AG04450 (cell line): ENCODE results near the gene KCNK10. TPM values are rescaled to one million over a fixed set of nuclear protein-coding genes. Genes with fewer than 3 reads are reported as not detected.

ENCODE experiments used
- CTCF ChIA-PET: fragments of 300-600, 350-600 bp; formaldehyde crosslinking; extraction: SDS; loops from one replicate; lab custom pipeline; 2022; ENCODE audit warnings: antibody characterized with exemption, inconsistent platforms; lab: Charles Lee
- POLR2A ChIA-PET: fragments of 350-600 bp; formaldehyde crosslinking; extraction: SDS; loops from one replicate; lab custom pipeline; 2021; ENCODE audit warnings: antibody characterized with exemption, inconsistent platforms; lab: Yijun Ruan, JAX
- DNase-seq: peaks from one replicate; pipeline ENCODE4 v3.0.0-alpha.2; 2011; ENCODE audit warnings: low read depth, low spot score
- H3K27ac ChIP-seq: one replicate; pipeline ENCODE4 v1.5.1; 2012; ENCODE audit warnings: low read depth, low read length, control low read depth
- H3K27me3 ChIP-seq: one replicate; pipeline ENCODE4 v1.6.0; 2012; ENCODE audit warnings: low read length; ENCODE audit not compliant: control insufficient read depth, insufficient read depth
- H3K4me3 ChIP-seq: 2 replicates; pipeline ENCODE4 v1.5.1; 2011; ENCODE audit warnings: mild to moderate bottlenecking, low read depth, low read length, control low read depth
- H3K9me3 ChIP-seq: 2 replicates; pipeline ENCODE4 v1.5.1; 2012; ENCODE audit warnings: low read length; ENCODE audit not compliant: control insufficient read depth, insufficient read depth
- CTCF ChIP-seq: IDR thresholded peaks from 2 replicates; pipeline ENCODE4 v1.5.1; 2011; ENCODE audit warnings: low read depth, low read length, control low read depth, inconsistent platforms
- polyA plus RNA-seq: library from polyadenylated mRNA; depleted of rRNA; stranded (reverse); fragments of >200 nt; gene quantifications from 2 replicates; pipeline ENCODE4 v1.2.3, GENCODE V29; 2011

Gene KCNK10
- polyA plus RNA-seq, 1 experiment, result not detected

GRCh38 chr14:88272390-88273269, 50.4 kb downstream of the KCNK10 start:
- Histone ChIP-seq H3K27ac (no peak overlapping the region), H3K9me3 (peaks cover 3% of the 10 kb centered on the region; the same call in 1 of the 2 replicates), H3K27me3 (no peaks in the 10 kb centered on the region), H3K4me3 (no peak overlapping the region)
- POLR2A ChIA-PET, result no interaction called here
- no peak for DNase-seq
- CTCF ChIA-PET, result no interaction called here
- no peak for TF ChIP-seq CTCF

GRCh38 chr14:88271205-88271604, 51.9 kb downstream of the KCNK10 start:
- no peak overlapping the region for H3K4me3 ChIP-seq
- ChIA-PET POLR2A (no interaction called here), CTCF (no interaction called here)
- H3K27me3 ChIP-seq, result no peaks in the 10 kb centered on the region
- peaks cover 3% of the 10 kb centered on the region; the same call in 1 of the 2 replicates for H3K9me3 ChIP-seq
- TF ChIP-seq CTCF, result no peak
- no peak for DNase-seq
- no peak overlapping the region for H3K27ac ChIP-seq

GRCh38 chr14:88270776-88271175, 52.3 kb downstream of the KCNK10 start:
- no peak for TF ChIP-seq CTCF
- H3K9me3 ChIP-seq, result peaks cover 3% of the 10 kb centered on the region; the same call in 1 of the 2 replicates
- CTCF ChIA-PET, result no interaction called here
- H3K4me3 ChIP-seq, result no peak overlapping the region
- DNase-seq, result no peak
- POLR2A ChIA-PET, result no interaction called here
- no peaks in the 10 kb centered on the region for H3K27me3 ChIP-seq
- H3K27ac ChIP-seq, result no peak overlapping the region

- H3K27ac ChIP-seq, result no peak overlapping the region
- H3K27me3 ChIP-seq, result no peaks in the 10 kb centered on the region
- H3K4me3 ChIP-seq, result no peak overlapping the region
- TF ChIP-seq CTCF, result no peak
- ChIA-PET CTCF (no interaction called here), POLR2A (no interaction called here)
- H3K9me3 ChIP-seq, result peaks cover 3% of the 10 kb centered on the region; the same call in 1 of the 2 replicates
- DNase-seq, result no peak
These were observed 53.2 kb downstream of the KCNK10 start for GRCh38 chr14:88269806-88270420.

GRCh38 chr14:88266474-88266873, 56.6 kb downstream of the KCNK10 start:
- ChIA-PET CTCF (no interaction called here), POLR2A (no interaction called here)
- TF ChIP-seq CTCF, result no peak
- DNase-seq, result no peak
- H3K27me3 ChIP-seq, result no peaks in the 10 kb centered on the region
- H3K4me3 ChIP-seq, result no peak overlapping the region
- peaks cover 3% of the 10 kb centered on the region; the same call in 1 of the 2 replicates for H3K9me3 ChIP-seq
- no peak overlapping the region for H3K27ac ChIP-seq
